IMR-90 (cell line): ENCODE data around the gene NR5A2. TPM values are rescaled to one million over a fixed set of nuclear protein-coding genes. Genes with fewer than 3 reads are reported as not detected.

Experiments used
- ATAC-seq: fragments of 200-7000 bp; cut with Tn5 transposase; 2 replicates; pipeline ENCODE4 v1.9.1; 2020; ENCODE audit warnings: low read depth, mild to moderate bottlenecking, moderate library complexity
- BruUV-seq: library from RNA; stranded (reverse); fragments of 400-500 nt; replicated peaks from 2 replicates; lab custom pipeline; 2021; lab: Mats Ljungman, UMichigan
- CTCF ChIA-PET: fragments of 300-600 bp; formaldehyde crosslinking; extraction: SDS; loops from one replicate; lab custom pipeline; 2021; ENCODE audit warnings: antibody characterized with exemption; lab: Yijun Ruan, JAX
- POLR2A ChIA-PET: fragments of 300-600 bp; sonication (Branson Sonifier 250); formaldehyde crosslinking; loops from one replicate; lab custom pipeline; 2022; ENCODE audit warnings: antibody characterized with exemption; ENCODE audit not compliant: unreplicated experiment; lab: Charles Lee
- DNase-seq: peaks from one replicate; pipeline ENCODE4 v3.0.0; 2013
- H2AFZ ChIP-seq: replicated peaks from 2 replicates; pipeline ENCODE3; 2013; ENCODE audit warnings: low read length, mild to moderate bottlenecking; ENCODE audit not compliant: poor library complexity
- H2AK5ac ChIP-seq: 2 replicates; pipeline ENCODE4 v1.6.1; 2013; ENCODE audit warnings: low read depth, low read length, inconsistent platforms
- H2AK9ac ChIP-seq: replicated peaks from 2 replicates; pipeline ENCODE3; 2013; ENCODE audit warnings: mild to moderate bottlenecking, low read depth, low read length, moderate library complexity; ENCODE audit not compliant: poor library complexity
- H2BK120ac ChIP-seq: 2 replicates; pipeline ENCODE4 v1.6.1; 2013; ENCODE audit warnings: low read depth, low read length, inconsistent platforms
- H2BK15ac ChIP-seq: 3 replicates; pipeline ENCODE4 v1.6.1; 2013; ENCODE audit warnings: low read depth, low read length, inconsistent platforms
- H2BK20ac ChIP-seq: 2 replicates; pipeline ENCODE4 v1.6.1; 2013; ENCODE audit warnings: low read depth, mild to moderate bottlenecking, inconsistent platforms, low read length, moderate library complexity
- H2BK5ac ChIP-seq: 2 replicates; pipeline ENCODE4 v1.6.1; 2013; ENCODE audit warnings: mild to moderate bottlenecking, low read depth, low read length, inconsistent platforms; ENCODE audit not compliant: poor library complexity, severe bottlenecking
- H3K14ac ChIP-seq: replicated peaks from 2 replicates; pipeline ENCODE4 v1.6.1; 2013; ENCODE audit warnings: low read depth, low read length, inconsistent platforms
- H3K18ac ChIP-seq: 2 replicates; pipeline ENCODE4 v1.6.1; 2013; ENCODE audit warnings: low read depth, low read length, control low read depth
- H3K23ac ChIP-seq: 2 replicates; pipeline ENCODE4 v1.6.1; 2013; ENCODE audit warnings: low read depth, low read length, inconsistent platforms
- H3K27ac ChIP-seq: 2 replicates; pipeline ENCODE4 v1.5.1; 2013; ENCODE audit warnings: mild to moderate bottlenecking, control low read depth, low read length; ENCODE audit not compliant: insufficient read depth
- H3K27me3 ChIP-seq: 2 replicates; pipeline ENCODE4 v1.6.1; 2013; ENCODE audit warnings: low read length; ENCODE audit not compliant: control insufficient read depth, insufficient read depth
- H3K36me3 ChIP-seq: 2 replicates; pipeline ENCODE4 v1.6.1; 2013; ENCODE audit warnings: low read length, mixed read lengths; ENCODE audit not compliant: control insufficient read depth, insufficient read depth
- H3K4ac ChIP-seq: 2 replicates; pipeline ENCODE4 v1.6.1; 2013; ENCODE audit warnings: low read depth, low read length, inconsistent platforms
- H3K4me1 ChIP-seq: 2 replicates; pipeline ENCODE4 v1.6.1; 2013; ENCODE audit warnings: low read length, mixed read lengths; ENCODE audit not compliant: control insufficient read depth, insufficient read depth
- H3K4me2 ChIP-seq: 2 replicates; pipeline ENCODE4 v1.6.1; 2013; ENCODE audit warnings: low read depth, mild to moderate bottlenecking, control low read depth, low read length, moderate library complexity
- H3K4me3 ChIP-seq: 2 replicates; pipeline ENCODE4 v1.5.1; 2013; ENCODE audit warnings: low read depth, mild to moderate bottlenecking, control low read depth, low read length, moderate library complexity; ENCODE audit not compliant: insufficient read depth
- H3K56ac ChIP-seq: 2 replicates; pipeline ENCODE4 v1.6.1; 2013; ENCODE audit warnings: low read length, inconsistent platforms; ENCODE audit not compliant: insufficient read depth; ENCODE audit errors: extremely low read depth
- H3K79me1 ChIP-seq, 2 experiments: 2 replicates each; pipeline ENCODE4 v1.6.1; 2013; ENCODE audit warnings: low read length in 2 of 2, inconsistent platforms in 1 of 2, low read depth in 1 of 2
- H3K9ac ChIP-seq: 2 replicates; pipeline ENCODE4 v1.6.1; 2013; ENCODE audit warnings: low read depth, low read length, control low read depth
- H3K9me1 ChIP-seq: 2 replicates; pipeline ENCODE4 v1.6.1; 2013; ENCODE audit warnings: low read length, inconsistent platforms; ENCODE audit not compliant: insufficient read depth
- H3K9me3 ChIP-seq: 2 replicates; pipeline ENCODE4 v1.6.1; 2013; ENCODE audit warnings: low read length; ENCODE audit not compliant: control insufficient read depth, insufficient read depth
- H4K20me1 ChIP-seq: 2 replicates; pipeline ENCODE4 v1.6.1; 2013; ENCODE audit warnings: low read length, inconsistent platforms; ENCODE audit not compliant: insufficient read depth
- H4K5ac ChIP-seq: 2 replicates; pipeline ENCODE4 v1.6.1; 2013; ENCODE audit warnings: mild to moderate bottlenecking, low read depth, low read length, control low read depth
- H4K8ac ChIP-seq, 2 experiments: 2 replicates each; pipeline ENCODE4 v1.6.1; 2013; ENCODE audit warnings: low read depth in 2 of 2, low read length in 2 of 2, control low read depth in 1 of 2, inconsistent platforms in 1 of 2
- H4K91ac ChIP-seq: 2 replicates; pipeline ENCODE4 v1.6.1; 2013; ENCODE audit warnings: low read depth, low read length, inconsistent platforms; ENCODE audit not compliant: insufficient read depth
- BHLHE40 ChIP-seq: fragments of 150-350 bp; IDR thresholded peaks from 2 replicates; pipeline ENCODE4 v1.6.1; 2016; ENCODE audit warnings: mild to moderate bottlenecking, low read depth, low read length
- FOS ChIP-seq: fragments of 150-350 bp; IDR thresholded peaks from 2 replicates; pipeline ENCODE4 v1.6.1; 2016; ENCODE audit warnings: low read depth, low read length
- MXI1 ChIP-seq: IDR thresholded peaks from 2 replicates; pipeline ENCODE4 v1.6.1; 2012; ENCODE audit warnings: low read depth, mild to moderate bottlenecking, low read length, moderate library complexity, borderline replicate concordance
- RFX5 ChIP-seq: IDR thresholded peaks from 2 replicates; pipeline ENCODE4 v1.8.0; 2012; ENCODE audit warnings: low read depth, mild to moderate bottlenecking, low read length, moderate library complexity
- SMC3 ChIP-seq: fragments of 150-350 bp; IDR thresholded peaks from 2 replicates; pipeline ENCODE4 v1.6.1; 2016; ENCODE audit warnings: low read depth, mild to moderate bottlenecking, antibody characterized with exemption, low read length, moderate library complexity
- WGBS, 2 experiments: methylation state at CpG; one replicate each; pipeline versions ENCODE4 v1.1.5 to v1.1.7; 2013; ENCODE audit warnings: missing lambda C conversion rate in 2 of 2; ENCODE audit not compliant: insufficient read length in 1 of 2; ENCODE audit errors: extremely low coverage in 2 of 2; 5-methylcytosine and 5-hydroxymethylcytosine counted together
- dilution Hi-C: fragments of 300-500 bp; cut with HindIII; formaldehyde crosslinking; loops from one replicate; pipeline ENCODE4 v1.14.3; 2018; ENCODE audit warnings: low sequenced_read_pairs; ENCODE audit not compliant: unreplicated experiment
- in situ Hi-C: fragments of 300-500 bp; cut with MboI; formaldehyde crosslinking; loops from 3 replicates; pipeline ENCODE4 v1.14.3; 2019; ENCODE audit warnings: low sequenced_read_pairs, inconsistent platforms, mixed read lengths
- intact Hi-C: fragments of 100-400 bp; cut with micrococcal nuclease; formaldehyde crosslinking; loops from 2 replicates; pipeline ENCODE4 v1.10.0; 2022
- polyA plus RNA-seq, 3 experiments: library from polyadenylated mRNA; depleted of rRNA; stranded (reverse); fragments of >200 nt; gene quantifications; 2 replicates each; pipeline ENCODE4 v1.2.3, GENCODE V29; 2012; ENCODE audit warnings: low replicate concordance in 1 of 3
- total RNA-seq: library from RNA; depleted of rRNA; stranded (reverse); fragments of >200 nt; gene quantifications from 2 replicates; pipeline ENCODE4 v1.2.3, GENCODE V29; 2012
- TF ChIP-seq, protein P1 (sequence below): fragments of 150-350 bp; IDR thresholded peaks from 2 replicates; pipeline ENCODE4 v1.6.1; 2016; ENCODE audit warnings: low read depth, mild to moderate bottlenecking, low read length, moderate library complexity, borderline replicate concordance

NR5A2 gene
- total and polyA plus RNA-seq, 2 of the 4 experiments (the other 2 are of a cell fraction), result 0.03 to 0.18 TPM

GRCh38 chr1:200206340-200206739 is 178.8 kb downstream of the NR5A2 start:
- ATAC-seq, result peak; percentile 78
- peak overlapping the region; percentile 76 for H2AFZ ChIP-seq

More at GRCh38 chr1:200206340-200206739, 178.8 kb downstream of the NR5A2 start:
- peak; percentile 90 for DNase-seq
- no peak; the same call in 1 of the 2 replicates for TF ChIP-seq BHLHE40
- TF ChIP-seq MXI1, result no peak
- TF ChIP-seq RFX5, result no peak
- peak; percentile 86 for TF ChIP-seq FOS
- TF ChIP-seq SMC3, result no peak; the same call in 1 of the 2 replicates
- TF ChIP-seq, protein P1, sequence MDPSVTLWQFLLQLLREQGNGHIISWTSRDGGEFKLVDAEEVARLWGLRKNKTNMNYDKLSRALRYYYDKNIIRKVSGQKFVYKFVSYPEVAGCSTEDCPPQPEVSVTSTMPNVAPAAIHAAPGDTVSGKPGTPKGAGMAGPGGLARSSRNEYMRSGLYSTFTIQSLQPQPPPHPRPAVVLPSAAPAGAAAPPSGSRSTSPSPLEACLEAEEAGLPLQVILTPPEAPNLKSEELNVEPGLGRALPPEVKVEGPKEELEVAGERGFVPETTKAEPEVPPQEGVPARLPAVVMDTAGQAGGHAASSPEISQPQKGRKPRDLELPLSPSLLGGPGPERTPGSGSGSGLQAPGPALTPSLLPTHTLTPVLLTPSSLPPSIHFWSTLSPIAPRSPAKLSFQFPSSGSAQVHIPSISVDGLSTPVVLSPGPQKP, result no peak
- BruUV-seq, result no TSS peak
- Histone ChIP-seq H2BK20ac (peak overlapping the region; percentile 85), H3K36me3 (no peaks in the 10 kb centered on the region), H3K79me1 (no peaks in the 10 kb centered on the region), H2AK9ac (no peak overlapping the region), H3K9me1 (no peaks in the 10 kb centered on the region; the same call in 1 of the 2 replicates), H4K91ac (peak overlapping the region; percentile 30; the same call in 1 of the 2 replicates), H3K23ac (no peak overlapping the region), H3K4ac (peak overlapping the region; percentile 81), H3K18ac (peak overlapping the region; percentile 42; the same call in 1 of the 2 replicates), H3K9ac (no peak overlapping the region), H2BK5ac (peak overlapping the region; percentile 52), H3K4me2 (no peak overlapping the region), H4K20me1 (no peaks in the 10 kb centered on the region), H3K56ac (0 out of 2 replicates have a peak overlapping the region, but pooled peaks have one; percentile 2), H3K4me1 (peaks cover 4% of the 10 kb centered on the region; the same call in 1 of the 2 replicates), H2BK120ac (peak overlapping the region; percentile 88), H3K4me3 (no peak overlapping the region), H3K27ac (peak overlapping the region; percentile 3; the same call in 1 of the 2 replicates), H4K8ac (peak overlapping the region; percentile 61 to 69), H3K9me3 (no peaks in the 10 kb centered on the region), H2BK15ac (peak overlapping the region; percentile 94), H3K14ac (peak overlapping the region; percentile 82), H2AK5ac (peak overlapping the region; percentile 69; the same call in 1 of the 2 replicates), H4K5ac (peak overlapping the region; percentile 14; the same call in 1 of the 2 replicates), H3K27me3 (no peaks in the 10 kb centered on the region)
- ChIA-PET POLR2A (no interaction called here), CTCF (no interaction called here)
- dilution Hi-C loops (no loop called here), intact Hi-C loops (no loop called here), in situ Hi-C loops (no loop called here)
- WGBS, 2 experiments, result 17% methylated on average over 3 of the region's 3 CpGs; no CpG with 5 or more reads in 1 of the 2 experiments
